ENCODE measurements around the gene TEX10. TPM values are rescaled to one million over a fixed set of nuclear protein-coding genes. Genes with fewer than 3 reads are reported as not detected.
A peak's percentile ranks its signal among the peaks of the same experiment; 100 is the strongest.

TEX10 gene
- total and polyA plus RNA-seq, 2 of the 13 experiments (the other 11 are each of a cell fraction or from before 2014, with no cell fraction given), result 18.1 to 38.7 TPM

GRCh38 chr9:100372648-100373047, 19.9 kb upstream of the TEX10 start:
- ATAC-seq, result no peak
- TF ChIP-seq ZNF564 (CRISPR knock-in tag; IDR thresholded peaks at IDR 0.05) (peak; percentile 97), ZNF12 (CRISPR knock-in tag; IDR thresholded peaks at IDR 0.05) (peak; percentile 96), ZNF703 (CRISPR knock-in tag; IDR thresholded peaks at IDR 0.05; ENCODE audit: borderline replicate concordance) (no peak)
- DNase-seq (ENCODE audit: low spot score), result no peak
- FAIRE-seq, result no peak
- H3K9ac ChIP-seq (ENCODE audit: insufficient read depth, low read depth, low read length), result no peak overlapping the region
- no peak overlapping the region for H3K27ac ChIP-seq (ENCODE audit: extremely low read length, insufficient read depth, low read length)
- no peaks in the 10 kb centered on the region for H3K27me3 ChIP-seq (ENCODE audit: control insufficient read depth in 1 of 2, insufficient read depth in 2 of 2, low read length in 2 of 2)
- no TSS peak for BruUV-seq (replicated peaks)
- no peaks in the 10 kb centered on the region for H3K36me3 ChIP-seq (replicated peaks in 1 of 2; ENCODE audit: control insufficient read depth in 1 of 2, insufficient read depth in 2 of 2, low read length in 2 of 2)
- no peak overlapping the region for H3K4me3 ChIP-seq (replicated peaks in 1 of 3; ENCODE audit: insufficient read depth in 1 of 3, low read depth in 2 of 3, low read length in 3 of 3)
- no peaks in the 10 kb centered on the region for H3K79me2 ChIP-seq (ENCODE audit: insufficient read depth, low read length)
- intact Hi-C loops (cut with micrococcal nuclease; ENCODE audit: unreplicated experiment) (no loop called here), in situ Hi-C loops (cut with HindIII; ENCODE audit: extremely low pct_ligation_motif_present, low pct_unique_long_range_greater_than_20kb) (no loop called here)
- WGBS (ENCODE audit: low lambda C conversion rate), result 99% methylated on average over 3 of the region's 3 CpGs
- ChIA-PET POLR2A (no interaction called here), CTCF (ENCODE audit: low intra/inter-chr PET ratio, low total read pairs) (no interaction called here)
- no peak overlapping the region for H3K4me2 ChIP-seq (ENCODE audit: low read depth, low read length)
- H3K9me3 ChIP-seq (ENCODE audit: low read length), result peaks cover 27% of the 10 kb centered on the region
- peaks cover 17% of the 10 kb centered on the region for H3K4me1 ChIP-seq (ENCODE audit: insufficient read depth, low read length)
- H2AFZ ChIP-seq (ENCODE audit: low read length), result no peak overlapping the region
- H4K20me1 ChIP-seq (ENCODE audit: insufficient read depth, low read length), result no peaks in the 10 kb centered on the region

- 96% methylated on average over 7 of the region's 7 CpGs for WGBS (ENCODE audit: low lambda C conversion rate)
- H3K27me3 ChIP-seq (ENCODE audit: control insufficient read depth in 1 of 2, insufficient read depth in 2 of 2, low read length in 2 of 2), result no peaks in the 10 kb centered on the region
- ATAC-seq, result no peak
- no peak overlapping the region for H3K4me2 ChIP-seq (ENCODE audit: low read depth, low read length)
- DNase-seq (ENCODE audit: low spot score), result no peak
- H3K79me2 ChIP-seq (ENCODE audit: insufficient read depth, low read length), result no peaks in the 10 kb centered on the region
- FAIRE-seq, result no peak
- no peak overlapping the region for H3K4me3 ChIP-seq (replicated peaks in 1 of 3; ENCODE audit: insufficient read depth in 1 of 3, low read depth in 2 of 3, low read length in 3 of 3)
- no peak overlapping the region for H2AFZ ChIP-seq (ENCODE audit: low read length)
- peaks cover 28% of the 10 kb centered on the region for H3K9me3 ChIP-seq (ENCODE audit: low read length)
- H4K20me1 ChIP-seq (ENCODE audit: insufficient read depth, low read length), result no peaks in the 10 kb centered on the region
- no peaks in the 10 kb centered on the region for H3K36me3 ChIP-seq (replicated peaks in 1 of 2; ENCODE audit: control insufficient read depth in 1 of 2, insufficient read depth in 2 of 2, low read length in 2 of 2)
- ChIA-PET CTCF (ENCODE audit: low intra/inter-chr PET ratio, low total read pairs) (no interaction called here), POLR2A (no interaction called here)
- H3K4me1 ChIP-seq (ENCODE audit: insufficient read depth, low read length), result peaks cover 8% of the 10 kb centered on the region
- intact Hi-C loops (cut with micrococcal nuclease; ENCODE audit: unreplicated experiment), result no loop called here
- no peak overlapping the region for H3K9ac ChIP-seq (ENCODE audit: insufficient read depth, low read depth, low read length)
- no TSS peak for BruUV-seq (replicated peaks)
- H3K27ac ChIP-seq (ENCODE audit: extremely low read length, insufficient read depth, low read length), result no peak overlapping the region
- in situ Hi-C loops (cut with HindIII; ENCODE audit: extremely low pct_ligation_motif_present, low pct_unique_long_range_greater_than_20kb), result no loop called here
- TF ChIP-seq HNF1A (IDR thresholded peaks at IDR 0.05; ENCODE audit: low read depth) (no peak), HNF1A (CRISPR knock-in tag; IDR thresholded peaks at IDR 0.05; ENCODE audit: borderline replicate concordance) (no peak), ZNF468 (CRISPR knock-in tag; IDR thresholded peaks at IDR 0.05) (no peak), ZNF660 (CRISPR knock-in tag; IDR thresholded peaks at IDR 0.05; ENCODE audit: borderline replicate concordance, low read depth) (no peak), EZH2 (conservative IDR thresholded peaks at IDR 0.05; ENCODE audit: low read depth, low read length) (no peak), MAZ (IDR thresholded peaks at IDR 0.05; ENCODE audit: borderline replicate concordance, low read depth, low read length) (no peak), MAZ (CRISPR knock-in tag; IDR thresholded peaks at IDR 0.05; ENCODE audit: low read depth) (no peak), ZNF354B (CRISPR knock-in tag; IDR thresholded peaks at IDR 0.05) (no peak), ZNF788 (CRISPR knock-in tag; IDR thresholded peaks at IDR 0.05; ENCODE audit: borderline replicate concordance) (no peak), ISX (CRISPR knock-in tag; conservative IDR thresholded peaks at IDR 0.05) (no peak)
These were observed 17.5 kb upstream of the TEX10 start for GRCh38 chr9:100370064-100370723.
